Osteocyte (in vitro differentiated cells): ENCODE data around the gene SLC34A1. TPM values are rescaled to one million over a fixed set of nuclear protein-coding genes. Genes with fewer than 3 reads are reported as not detected.
"Not testable (repeated sequence)": the region's sequence is repeated elsewhere in the genome, so short reads cannot be mapped to it uniquely, and the experiment has no call there.

Experiments
- DNase-seq: peaks from one replicate; pipeline ENCODE4 v3.0.0; 2021; ENCODE audit warnings: mixed read lengths; ENCODE audit not compliant: unreplicated experiment; ENCODE audit errors: extremely low spot score
- H3K27ac Mint-ChIP-seq: one replicate; pipeline ENCODE4 v1.8.0; 2021; ENCODE audit warnings: mild to moderate bottlenecking, mixed read lengths; ENCODE audit not compliant: unreplicated experiment
- H3K27me3 Mint-ChIP-seq: one replicate; pipeline ENCODE4 v1.8.0; 2021; ENCODE audit warnings: mixed read lengths; ENCODE audit not compliant: unreplicated experiment
- H3K36me3 Mint-ChIP-seq: one replicate; pipeline ENCODE4 v1.8.0; 2021; ENCODE audit warnings: mixed read lengths; ENCODE audit not compliant: unreplicated experiment
- H3K4me1 Mint-ChIP-seq: one replicate; pipeline ENCODE4 v1.8.0; 2021; ENCODE audit warnings: mixed read lengths; ENCODE audit not compliant: unreplicated experiment
- H3K4me3 Mint-ChIP-seq: one replicate; pipeline ENCODE4 v1.8.0; 2021; ENCODE audit warnings: mild to moderate bottlenecking, moderate library complexity, mixed read lengths; ENCODE audit not compliant: unreplicated experiment
- H3K9me3 Mint-ChIP-seq: one replicate; pipeline ENCODE4 v1.8.0; 2021; ENCODE audit warnings: mixed read lengths; ENCODE audit not compliant: unreplicated experiment
- total RNA-seq: library from RNA; stranded (reverse); gene quantifications from 2 replicates; pipeline ENCODE4 v1.2.1, GENCODE V29; 2021
- TF ChIP-seq, protein P1 (sequence below): fragments of 200-600 bp; sonication (generic); IDR thresholded peaks from 2 replicates; pipeline ENCODE4 v1.5.0; 2021; ENCODE audit warnings: antibody characterized with exemption, mild to moderate bottlenecking, moderate library complexity

SLC34A1 gene
- total RNA-seq, 1 donor from 2014 or later, result not detected

DNA sequence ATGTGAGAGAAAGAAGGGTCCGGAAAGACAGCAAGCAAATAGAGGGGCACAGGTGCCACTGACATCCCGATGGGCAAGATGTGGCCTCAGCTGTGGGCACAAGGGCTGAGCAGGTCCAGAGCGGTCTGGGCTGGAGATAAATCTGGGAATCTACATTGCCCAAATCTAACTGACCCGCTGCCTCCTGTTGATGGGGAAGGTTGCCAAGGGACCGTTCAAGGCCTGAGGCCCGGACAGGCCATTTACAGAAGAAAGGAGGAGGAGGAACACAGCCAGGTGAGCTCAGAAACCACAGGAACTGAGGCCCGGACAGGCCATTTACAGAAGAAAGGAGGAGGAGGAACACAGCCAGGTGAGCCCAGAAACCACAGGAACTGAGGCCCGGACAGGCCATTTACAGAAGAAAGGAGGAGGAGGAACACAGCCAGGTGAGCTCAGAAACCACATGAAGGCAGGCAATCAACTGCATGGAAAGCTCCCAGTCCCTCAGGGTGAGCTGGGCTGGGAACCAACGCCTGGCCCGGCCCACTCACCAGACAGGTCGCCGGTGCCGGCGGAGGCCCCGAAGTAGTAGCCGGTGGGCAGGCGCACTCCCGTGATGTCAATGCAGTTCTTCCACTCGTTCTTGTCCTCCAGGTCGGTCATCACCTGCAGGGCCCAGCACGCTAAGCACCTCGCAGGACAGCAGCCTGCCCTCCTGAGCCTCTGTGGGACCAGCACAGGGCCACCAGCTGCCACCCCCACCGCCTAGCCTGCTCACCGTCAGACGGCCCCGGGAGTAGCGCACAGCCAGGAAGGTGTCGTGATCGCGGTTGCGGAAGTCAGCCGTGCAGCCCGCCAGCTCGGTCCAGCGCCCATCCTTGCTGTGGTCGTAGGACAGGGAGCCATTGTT, 47.4 kb upstream of the SLC34A1 start:
- H3K27ac Mint-ChIP-seq, result no peak overlapping the region
- no peaks in the 10 kb centered on the region for H3K4me1 Mint-ChIP-seq
- H3K9me3 Mint-ChIP-seq, result no peaks in the 10 kb centered on the region
- peaks cover 42% of the 10 kb centered on the region for H3K36me3 Mint-ChIP-seq
- H3K27me3 Mint-ChIP-seq, result no peaks in the 10 kb centered on the region
- H3K4me3 Mint-ChIP-seq, result no peak overlapping the region
- no peak for DNase-seq
- TF ChIP-seq, protein P1, sequence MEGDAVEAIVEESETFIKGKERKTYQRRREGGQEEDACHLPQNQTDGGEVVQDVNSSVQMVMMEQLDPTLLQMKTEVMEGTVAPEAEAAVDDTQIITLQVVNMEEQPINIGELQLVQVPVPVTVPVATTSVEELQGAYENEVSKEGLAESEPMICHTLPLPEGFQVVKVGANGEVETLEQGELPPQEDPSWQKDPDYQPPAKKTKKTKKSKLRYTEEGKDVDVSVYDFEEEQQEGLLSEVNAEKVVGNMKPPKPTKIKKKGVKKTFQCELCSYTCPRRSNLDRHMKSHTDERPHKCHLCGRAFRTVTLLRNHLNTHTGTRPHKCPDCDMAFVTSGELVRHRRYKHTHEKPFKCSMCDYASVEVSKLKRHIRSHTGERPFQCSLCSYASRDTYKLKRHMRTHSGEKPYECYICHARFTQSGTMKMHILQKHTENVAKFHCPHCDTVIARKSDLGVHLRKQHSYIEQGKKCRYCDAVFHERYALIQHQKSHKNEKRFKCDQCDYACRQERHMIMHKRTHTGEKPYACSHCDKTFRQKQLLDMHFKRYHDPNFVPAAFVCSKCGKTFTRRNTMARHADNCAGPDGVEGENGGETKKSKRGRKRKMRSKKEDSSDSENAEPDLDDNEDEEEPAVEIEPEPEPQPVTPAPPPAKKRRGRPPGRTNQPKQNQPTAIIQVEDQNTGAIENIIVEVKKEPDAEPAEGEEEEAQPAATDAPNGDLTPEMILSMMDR, result no peak

DNA sequence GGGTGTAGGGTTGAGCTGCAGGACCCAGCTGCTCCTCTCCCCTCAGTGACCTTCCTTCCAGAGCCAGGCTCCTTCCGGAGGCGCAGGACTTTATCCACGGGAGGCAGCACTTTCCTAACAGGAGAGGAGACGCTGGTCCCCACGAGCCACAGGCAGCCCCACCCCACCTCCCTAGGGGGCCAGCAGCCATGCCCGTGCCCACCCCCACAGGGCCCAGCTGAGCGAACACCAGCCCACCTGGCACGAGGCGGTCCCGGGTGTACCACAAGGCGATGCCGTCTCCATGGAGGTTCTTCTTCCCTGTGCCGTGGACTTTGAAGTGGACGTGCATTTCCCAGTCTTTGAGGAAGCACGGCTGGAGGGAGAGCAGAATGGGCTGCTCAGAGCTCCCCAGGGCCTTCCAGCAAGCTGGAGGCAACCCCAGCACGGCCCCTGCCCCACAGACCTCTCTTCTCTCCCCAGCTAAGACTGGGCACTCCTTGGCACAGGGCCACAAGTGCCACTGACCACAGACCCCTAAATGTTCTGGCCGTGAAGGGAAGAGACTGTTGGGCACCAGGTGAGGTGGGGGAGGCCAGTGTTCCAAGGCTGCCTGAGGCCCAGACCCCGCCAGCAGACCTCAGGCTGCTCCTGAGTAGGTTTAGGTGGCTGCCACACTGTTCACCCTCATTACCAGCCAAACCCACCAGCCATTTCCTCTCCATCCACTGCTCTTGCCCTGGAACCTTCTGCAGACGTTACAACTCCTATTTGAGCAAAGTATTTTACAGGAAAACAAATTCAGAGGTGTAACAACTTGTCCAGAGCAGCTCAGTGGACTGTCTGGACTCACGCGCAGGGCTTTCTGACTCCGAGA, 45.8 kb upstream of the SLC34A1 start:
- Mint-ChIP-seq H3K36me3 (peaks cover 32% of the 10 kb centered on the region), H3K4me3 (no peak overlapping the region), H3K27me3 (no peaks in the 10 kb centered on the region), H3K9me3 (no peaks in the 10 kb centered on the region), H3K27ac (no peak overlapping the region), H3K4me1 (no peaks in the 10 kb centered on the region)
- TF ChIP-seq, protein P1, result no peak
- DNase-seq, result no peak

DNA sequence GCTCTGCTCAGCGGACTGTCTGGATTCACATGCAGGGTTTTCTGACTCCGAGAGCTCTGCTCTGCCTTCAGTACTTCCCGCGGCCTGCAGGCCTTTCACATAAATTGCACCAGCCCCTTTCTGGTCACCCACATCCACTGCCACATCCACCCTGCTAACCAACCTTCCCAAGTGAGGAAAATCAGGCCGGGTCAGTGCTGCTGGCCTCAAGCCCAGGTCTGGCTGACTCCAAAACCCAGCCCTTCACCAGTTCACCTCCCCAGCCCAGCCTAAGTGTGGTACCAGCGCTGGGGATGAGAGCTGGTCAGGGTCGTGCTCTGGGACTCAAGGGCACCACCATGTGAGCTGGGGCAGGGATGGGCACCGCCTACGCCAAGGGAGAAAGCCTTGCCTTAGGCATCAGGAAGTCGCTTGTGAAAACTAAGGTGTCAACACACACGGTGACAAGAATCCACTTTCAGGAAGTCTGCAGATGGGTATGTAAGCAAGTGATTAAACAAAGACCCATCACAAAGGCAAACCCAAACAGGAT, 45.1 kb upstream of the SLC34A1 start:
- no peak overlapping the region for H3K27ac Mint-ChIP-seq
- H3K9me3 Mint-ChIP-seq, result no peaks in the 10 kb centered on the region
- TF ChIP-seq, protein P1, result no peak
- no peak overlapping the region for H3K4me3 Mint-ChIP-seq
- no peak for DNase-seq
- H3K36me3 Mint-ChIP-seq, result peaks cover 27% of the 10 kb centered on the region
- no peaks in the 10 kb centered on the region for H3K27me3 Mint-ChIP-seq
- H3K4me1 Mint-ChIP-seq, result no peaks in the 10 kb centered on the region

DNA sequence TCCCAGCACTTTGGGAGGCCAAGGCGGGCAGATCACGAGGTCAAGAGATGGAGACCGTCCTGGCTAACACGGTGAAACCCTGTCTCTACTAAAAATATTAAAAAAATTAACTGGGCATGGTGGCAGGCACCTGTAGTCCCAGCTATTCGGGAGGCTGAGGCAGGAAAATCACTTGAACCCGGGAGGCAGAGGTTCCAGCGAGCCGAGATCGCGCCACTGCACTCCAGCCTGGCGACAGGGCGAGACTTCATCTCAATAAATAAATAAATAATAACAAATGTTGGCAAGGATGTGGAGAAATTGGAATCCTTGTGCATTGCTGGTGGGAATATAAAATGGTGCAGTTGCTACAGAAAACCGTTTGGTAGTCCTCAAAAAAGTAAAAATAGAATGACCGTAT, 41.2 kb upstream of the SLC34A1 start:
- H3K4me3 Mint-ChIP-seq, H3K9me3 Mint-ChIP-seq, H3K27me3 Mint-ChIP-seq, H3K27ac Mint-ChIP-seq, DNase-seq, H3K4me1 Mint-ChIP-seq: not testable (repeated sequence)
- peaks cover 10% of the 10 kb centered on the region for H3K36me3 Mint-ChIP-seq

DNA sequence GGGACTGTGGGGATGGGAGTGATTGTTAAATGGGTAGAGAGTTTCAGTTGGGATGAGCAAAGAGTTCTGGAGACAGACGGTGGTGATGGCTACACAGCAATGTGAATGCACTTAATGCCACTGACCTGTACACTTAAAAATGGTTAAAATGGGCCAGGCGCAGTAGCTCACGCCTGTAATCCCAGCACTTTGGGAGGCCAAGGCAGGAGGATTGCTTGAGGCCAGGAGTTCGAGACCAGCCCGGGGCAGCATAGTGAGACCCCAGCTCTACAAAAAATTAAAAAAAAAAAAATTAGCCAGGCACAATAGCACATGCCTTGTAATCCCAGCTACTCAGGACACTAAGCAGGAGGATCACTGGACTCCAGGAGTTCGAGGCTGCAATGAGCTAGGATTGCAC, 40.5 kb upstream of the SLC34A1 start:
- Mint-ChIP-seq H3K36me3 (peaks cover 10% of the 10 kb centered on the region), H3K27ac (no peak overlapping the region)

More for the DNA sequence above, 40.5 kb upstream of the SLC34A1 start:
- no peak overlapping the region for H3K4me3 Mint-ChIP-seq
- peaks cover 4% of the 10 kb centered on the region for H3K4me1 Mint-ChIP-seq
- no peak for DNase-seq
- H3K9me3 Mint-ChIP-seq, result no peaks in the 10 kb centered on the region
- H3K27me3 Mint-ChIP-seq, result no peaks in the 10 kb centered on the region
- TF ChIP-seq, protein P1, result no peak
